Activated CD8-positive, alpha-beta memory T cell treated with anti-CD3 and anti-CD28 coated beads, Interleukin-2, amount 50 U/mL, for 1 hour (primary cell): ENCODE results near the gene GDF2.

Experiments
- DNase-seq: peaks from one replicate; pipeline ENCODE4 v3.0.0-alpha.2; 2020; ENCODE audit errors: extremely low read depth

GDF2 gene

DNA sequence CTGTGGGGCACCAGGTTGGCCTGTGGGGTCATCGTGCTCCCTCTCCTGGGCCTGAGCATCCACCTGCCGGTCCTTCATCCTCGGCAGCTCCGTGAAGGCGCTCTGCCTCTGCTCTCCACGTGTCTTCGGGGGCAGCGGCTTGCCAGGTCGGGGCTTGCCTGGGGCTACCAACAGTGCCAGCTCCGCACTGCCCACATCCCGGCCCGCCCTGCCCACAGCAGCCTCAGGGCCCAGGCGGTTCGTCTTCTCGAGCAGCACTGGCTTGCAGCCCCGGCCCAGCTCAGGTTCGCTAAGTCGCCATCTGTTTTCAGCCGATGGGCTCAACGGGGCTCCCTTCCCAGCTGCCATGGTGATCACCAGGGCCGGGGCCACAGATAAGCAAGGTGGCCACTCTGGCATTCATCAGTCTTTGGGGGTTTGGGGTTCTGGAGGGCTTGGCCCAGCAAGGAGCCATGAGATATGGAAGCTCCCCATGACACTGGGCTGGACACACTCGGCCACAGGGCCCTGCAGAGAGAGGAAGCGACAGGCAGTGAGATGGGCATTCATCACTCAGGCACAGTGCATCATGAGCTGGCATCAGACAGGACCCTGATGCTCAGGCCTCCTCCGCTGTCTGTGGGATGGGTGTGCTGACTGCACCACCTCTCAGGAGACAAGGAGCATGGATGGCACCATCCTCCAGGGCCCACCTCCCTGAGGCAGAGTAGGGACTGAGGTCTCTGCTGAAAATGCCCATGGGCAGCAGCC, 46.4 kb downstream of the GDF2 start:
- DNase-seq = no peak

DNA sequence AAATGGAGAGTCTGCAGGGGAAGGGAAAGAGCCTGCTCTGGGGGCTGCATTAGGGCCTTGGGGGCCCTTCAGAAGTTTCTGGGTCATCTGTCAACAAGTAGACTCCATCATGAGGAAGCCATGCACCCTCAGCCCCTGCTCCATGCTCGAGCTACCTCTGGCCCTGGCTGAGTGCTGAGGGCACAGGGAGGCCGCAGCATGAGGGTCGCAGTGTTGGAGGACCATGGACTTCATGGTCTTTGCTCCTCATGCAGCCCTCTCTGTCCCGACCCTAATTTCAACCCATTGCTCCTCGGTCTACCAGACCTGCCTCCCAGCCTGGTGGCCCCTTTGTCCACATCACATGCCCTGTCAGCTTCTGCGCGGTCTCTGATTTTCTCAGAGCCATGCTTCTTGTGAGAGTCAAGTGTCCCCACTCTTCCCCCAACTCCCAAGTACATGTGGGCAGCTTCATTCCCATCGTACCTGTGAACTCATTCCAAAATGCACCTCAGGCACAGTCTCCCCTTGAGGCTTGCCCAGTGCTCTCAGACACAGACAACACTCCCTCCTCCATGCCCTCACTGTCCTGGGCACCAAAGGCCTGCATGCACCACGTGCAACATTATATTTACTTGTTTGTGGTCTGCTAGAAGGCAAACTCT, 47.1 kb downstream of the GDF2 start:
- DNase-seq = no peak

DNA sequence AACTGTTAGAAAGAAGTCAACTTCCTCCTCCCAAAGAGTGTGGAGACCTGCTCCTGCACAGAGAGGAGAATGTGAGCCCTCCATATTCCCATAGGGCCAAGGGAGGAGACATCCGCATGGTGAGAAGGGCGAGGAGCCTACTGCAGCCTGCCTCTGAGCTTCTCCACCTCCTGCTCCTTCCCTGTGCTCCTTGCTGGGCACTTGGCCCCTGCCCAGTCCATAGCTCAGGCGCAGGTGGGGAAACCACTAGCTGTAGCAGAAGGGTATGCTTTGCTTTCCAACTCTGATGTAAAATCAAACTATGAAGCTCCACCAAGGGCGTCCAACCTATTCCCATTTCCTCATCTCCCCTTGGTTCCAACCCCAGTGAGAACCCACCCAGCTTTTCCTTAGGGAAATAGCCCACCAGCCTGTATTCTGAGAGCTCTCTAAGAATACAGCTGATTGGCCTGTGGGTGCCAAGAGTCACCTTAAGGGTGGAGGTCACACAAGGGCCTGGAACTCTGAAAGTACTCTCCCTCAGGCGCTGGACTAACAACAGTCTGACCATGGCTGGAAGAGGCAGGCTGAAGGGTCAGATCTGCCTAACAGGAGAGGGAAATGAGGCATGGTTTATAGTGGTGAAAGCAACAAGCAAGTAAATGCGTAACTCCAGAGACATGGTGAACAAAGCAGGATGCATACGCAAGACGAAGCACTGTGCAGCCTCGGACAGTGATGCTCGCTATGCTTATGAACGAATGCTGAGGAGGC, 47.9 kb downstream of the GDF2 start:
- no peak for DNase-seq

DNA sequence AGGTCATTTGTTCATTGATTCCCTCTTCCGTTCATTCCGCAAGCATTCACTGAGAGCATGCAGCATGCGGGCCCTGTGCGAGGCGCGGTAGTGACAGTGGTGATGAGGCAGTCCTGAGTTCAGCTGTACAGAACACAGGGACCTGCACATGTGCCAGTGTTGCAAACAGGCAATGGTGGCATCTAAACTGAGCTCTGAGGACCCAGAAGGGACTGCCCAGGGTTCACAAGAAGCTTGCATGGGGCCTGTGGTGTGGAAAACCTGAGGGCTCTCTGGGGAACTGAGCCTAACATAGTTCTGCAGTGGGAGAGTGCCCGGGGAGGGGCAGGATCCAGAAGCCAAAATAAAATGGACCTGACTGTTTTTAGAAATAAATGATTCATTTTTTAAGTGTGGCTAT, 48.6 kb downstream of the GDF2 start:
- no peak for DNase-seq

DNA sequence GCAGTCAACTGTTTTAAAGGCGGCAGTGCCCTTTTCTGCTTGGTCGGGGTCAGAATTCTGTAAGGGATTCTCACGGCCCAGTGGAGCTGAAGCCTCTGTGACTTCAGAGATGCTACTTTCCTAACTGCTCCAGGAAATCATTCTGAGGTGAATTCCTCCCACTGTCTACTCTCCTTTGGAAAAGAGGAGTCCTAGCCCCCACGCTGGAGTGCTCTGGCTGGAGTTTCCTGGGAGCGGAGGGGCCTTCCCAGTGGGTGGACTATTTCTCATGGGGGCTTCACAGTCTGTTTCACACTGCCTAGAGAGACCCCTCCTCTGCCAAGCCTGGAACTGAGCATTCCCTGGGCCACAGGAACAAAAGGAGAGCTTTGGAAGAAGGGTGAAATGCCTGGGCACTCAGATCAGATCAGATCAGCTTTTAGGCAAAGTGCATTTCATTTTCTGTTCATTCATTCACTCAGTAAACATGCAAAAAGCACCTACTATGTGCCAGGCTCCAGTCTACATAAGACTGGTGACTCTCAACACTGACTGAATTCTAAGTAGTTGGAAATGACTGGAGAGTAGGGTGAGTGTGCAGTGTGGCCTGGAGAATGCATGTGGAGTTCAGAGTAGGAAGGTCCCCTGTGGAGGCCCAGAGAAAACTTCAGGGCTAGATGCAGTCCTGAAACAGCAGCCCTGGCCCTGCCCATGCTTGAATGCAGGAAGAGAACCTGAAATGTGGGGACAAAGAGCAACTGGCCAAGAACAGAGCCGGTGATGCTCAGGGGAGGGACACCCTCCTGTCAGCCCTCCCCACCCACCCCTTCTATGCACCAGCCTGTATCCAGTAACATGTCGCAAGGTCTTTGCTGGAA, 49.6 kb downstream of the GDF2 start:
- no peak for DNase-seq

DNA sequence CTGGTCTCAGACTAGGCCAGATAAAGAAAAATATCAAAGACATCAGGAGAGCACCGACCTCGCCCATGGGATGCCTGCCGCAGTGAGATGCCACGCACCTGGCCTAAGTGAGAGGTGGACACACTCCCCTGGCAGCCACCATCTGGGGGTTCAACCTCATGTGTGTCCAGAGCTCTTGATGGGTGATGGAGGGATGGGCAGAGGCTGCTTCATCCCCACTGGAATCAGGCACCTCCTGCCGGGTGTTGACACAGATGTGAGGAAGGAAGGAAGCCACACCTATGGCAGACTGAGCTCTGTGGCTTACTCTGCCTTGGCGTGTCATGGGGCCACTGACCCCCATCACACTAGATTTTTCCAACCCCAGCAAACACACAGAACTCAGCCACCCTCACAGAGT, 50.5 kb downstream of the GDF2 start:
- DNase-seq = no peak

DNA sequence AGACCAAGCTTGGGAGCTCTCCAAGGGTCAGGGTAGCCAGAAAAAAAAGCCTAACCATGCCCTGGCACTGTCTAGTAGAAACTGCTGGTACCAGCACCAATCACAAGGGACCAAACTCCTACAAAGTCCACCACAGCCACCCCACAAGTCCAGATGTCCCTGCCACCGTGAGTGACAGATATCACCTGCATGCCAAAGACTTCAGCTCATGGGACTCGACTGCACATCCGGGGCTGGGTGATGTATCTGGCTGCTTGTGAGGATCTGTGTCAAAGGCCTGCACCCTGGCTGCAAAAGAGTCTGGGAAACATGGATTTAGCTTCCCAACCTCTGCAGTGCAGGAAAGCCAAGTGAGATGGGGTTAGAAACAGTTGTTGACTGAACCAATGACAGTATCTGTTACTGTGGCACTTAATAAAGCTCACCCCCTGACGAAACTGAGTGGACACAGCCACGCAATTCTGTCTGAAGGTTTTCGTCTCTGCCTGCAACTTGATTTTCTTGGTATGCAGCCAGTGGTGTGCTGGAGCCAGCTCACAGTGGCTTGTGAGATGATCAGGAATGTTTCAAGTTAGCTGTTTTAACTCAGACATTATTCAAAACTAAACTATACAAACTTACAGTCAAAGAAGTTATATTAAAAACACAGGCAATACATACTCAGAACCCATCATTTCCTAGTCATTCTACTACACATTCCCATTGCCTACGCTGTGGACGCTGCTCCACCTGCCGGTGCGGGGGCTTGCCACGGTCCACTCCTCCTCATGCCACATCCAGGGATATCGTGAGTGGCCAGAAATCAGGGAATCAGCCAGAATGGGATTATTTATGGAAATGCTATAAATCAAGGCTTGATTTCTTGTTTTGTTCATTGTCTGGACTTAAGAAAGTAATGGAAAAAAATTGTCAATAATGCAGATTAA, 52.6 kb downstream of the GDF2 start:
- no peak for DNase-seq

DNA sequence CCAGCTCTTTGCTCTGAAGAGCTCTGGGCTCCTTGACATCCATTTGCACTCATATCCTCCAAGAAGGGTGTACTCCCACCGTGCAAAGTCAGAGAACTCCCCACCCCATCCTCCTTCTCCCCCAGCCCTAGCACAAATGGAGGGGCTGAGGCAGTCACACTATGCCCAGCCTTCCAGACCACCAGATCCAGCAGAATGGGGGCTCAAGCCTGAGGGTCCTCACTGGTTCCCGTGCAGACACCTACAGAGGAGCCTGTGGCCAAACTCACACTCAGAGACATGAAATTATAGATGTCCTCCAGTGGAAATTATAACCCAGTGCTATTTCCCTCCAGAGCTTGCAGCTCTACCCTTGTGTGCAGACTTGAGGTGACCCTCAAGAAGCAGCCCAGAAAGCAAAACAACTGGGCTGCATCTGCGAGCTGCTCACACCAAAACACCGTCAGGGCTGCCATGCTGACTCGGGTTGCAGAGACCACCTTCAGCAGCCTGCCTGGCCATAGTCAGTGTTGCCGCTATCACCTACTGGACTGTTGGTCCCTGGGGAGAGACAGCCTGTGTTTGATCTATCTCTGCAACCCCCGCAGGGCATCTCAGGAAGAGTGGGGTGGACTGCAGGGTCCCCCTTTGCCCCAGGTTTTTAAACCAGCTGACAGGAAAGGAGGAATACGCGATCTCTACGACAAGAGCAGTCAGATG, 54.4 kb downstream of the GDF2 start:
- DNase-seq = no peak
